K562 (cell line): ENCODE results near the gene DNASE2. TPM values are rescaled to one million over a fixed set of nuclear protein-coding genes. Genes with fewer than 3 reads are reported as not detected.

ENCODE experiments used
- ARNT ChIP-seq, 2 experiments: fragments of 450-650 bp; IDR thresholded peaks; 2 replicates each; pipeline ENCODE4 v1.6.1; 2016; ENCODE audit warnings: mild to moderate bottlenecking in 1 of 2
- CCAR2 ChIP-seq: fragments of 200-400 bp; formaldehyde crosslinking; IDR thresholded peaks from 2 replicates; pipeline ENCODE4 v1.6.1; 2017; ENCODE audit warnings: mild to moderate bottlenecking, low read depth, low read length
- EZH2 ChIP-seq: IDR thresholded peaks from 2 replicates; pipeline ENCODE4 v1.6.1; 2012; ENCODE audit warnings: low read depth, mild to moderate bottlenecking, inconsistent platforms, low read length, borderline replicate concordance
- RCOR1 ChIP-seq, 2 experiments: IDR thresholded peaks; 2 replicates each; pipeline ENCODE4 v1.6.1; 2012; ENCODE audit warnings: low read depth in 2 of 2, low read length in 2 of 2, borderline replicate concordance in 1 of 2, improper control_type of control experiment in 1 of 2
- ZNF24 ChIP-seq: fragments of 450-650 bp; IDR thresholded peaks from 2 replicates; pipeline ENCODE4 v1.6.1; 2016
- ZNF507 ChIP-seq: conservative IDR thresholded peaks from 2 replicates; pipeline ENCODE4 v1.6.1; 2017; ENCODE audit warnings: missing genetic modification characterization, missing compliant biosample characterization
- ZNF583 ChIP-seq: fragments of 250-450 bp; sonication (Bioruptor Pico); IDR thresholded peaks from 2 replicates; pipeline ENCODE4 v1.4.0; 2020
- polyA plus RNA-seq, 8 experiments: library from polyadenylated mRNA; depleted of rRNA in 4 of 8; stranded (reverse) in 5 of 8; unstranded in 3 of 8; fragments of >200 nt; fragmentation: Nextera tagmentation in 2 of 8; fragmentation: Illumina TruSeq in 1 of 8; extraction: Ambion mirVana in 2 of 8; extraction: Trizol in 1 of 8; gene quantifications; 2 replicates each; pipeline versions ENCODE4 v1.2.1 to v1.2.3, GENCODE V29; 2011 to 2014; ENCODE audit warnings: inconsistent platforms in 1 of 8, missing spikeins in 1 of 8
- total RNA-seq, 7 experiments: library from RNA; depleted of rRNA in 6 of 7; stranded (reverse); fragments of >200 nt in 6 of 7; fragmentation: Illumina TruSeq in 2 of 7; extraction: Trizol in 2 of 7; gene quantifications; 2 replicates each; pipeline versions ENCODE4 v1.2.1 to v1.2.3, GENCODE V29; 2011 to 2021; ENCODE audit warnings: low replicate concordance in 1 of 7
- TF ChIP-seq, protein P1 (sequence below), 2 experiments: fragments of 450-650 bp in 1 of 2; sonication (generic) in 1 of 2; formaldehyde crosslinking in 1 of 2; IDR thresholded peaks; 2 replicates each; pipeline versions ENCODE4 v1.7.1 to v1.9.0; 2016 to 2022; ENCODE audit warnings: inconsistent platforms in 1 of 2, mild to moderate bottlenecking in 1 of 2, missing genetic modification reagents in 1 of 2
- TF ChIP-seq, protein P2 (sequence below): sonication (generic); formaldehyde crosslinking; IDR thresholded peaks from 2 replicates; pipeline ENCODE4 v1.8.0; 2022; ENCODE audit warnings: mild to moderate bottlenecking, missing genetic modification reagents
- TF ChIP-seq, protein P3 (sequence below), 2 experiments: IDR thresholded peaks; 2 replicates each; pipeline ENCODE4 v1.6.1; 2012; ENCODE audit warnings: improper control_type of control experiment in 2 of 2, low read depth in 2 of 2, low read length in 2 of 2, borderline replicate concordance in 1 of 2

DNASE2 gene
- total and polyA plus RNA-seq, 9 of the 15 experiments (the other 6 are each of a cell fraction or from before 2014, with no cell fraction given) = 4.4 to 27.0 (median 20.2) TPM

DNA sequence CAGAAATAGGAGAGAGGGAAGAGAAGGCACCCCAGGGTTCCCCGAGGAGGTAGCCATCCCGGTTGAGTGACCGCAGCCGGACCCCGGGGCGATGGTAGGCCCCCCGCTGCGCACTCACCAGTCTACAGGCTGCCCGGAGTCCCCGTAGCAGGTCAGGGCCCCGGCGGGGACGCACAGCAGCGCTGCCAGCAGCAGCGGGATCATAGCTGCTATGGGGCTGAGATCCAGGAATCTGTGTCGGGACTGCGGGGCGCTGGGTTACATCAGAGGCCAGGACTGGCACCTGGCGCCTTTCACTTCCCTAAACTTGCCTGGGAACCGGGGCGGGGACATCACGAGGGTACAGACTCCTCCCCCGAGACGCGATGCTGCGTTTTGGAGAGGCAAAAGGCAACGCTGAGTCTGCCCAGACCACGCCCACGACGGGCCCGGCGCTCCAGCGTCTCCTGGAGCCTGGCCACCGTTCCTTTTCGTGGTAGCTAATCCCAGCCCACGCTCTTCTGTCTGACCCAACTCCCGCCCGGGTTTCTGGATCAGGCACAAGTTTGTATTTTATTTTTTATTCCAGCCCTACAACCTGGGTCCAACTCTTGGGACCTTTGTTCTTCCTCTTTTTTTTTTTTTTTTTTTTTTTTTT, at the start of gene DNASE2 (continued):
- TF ChIP-seq, protein P1, sequence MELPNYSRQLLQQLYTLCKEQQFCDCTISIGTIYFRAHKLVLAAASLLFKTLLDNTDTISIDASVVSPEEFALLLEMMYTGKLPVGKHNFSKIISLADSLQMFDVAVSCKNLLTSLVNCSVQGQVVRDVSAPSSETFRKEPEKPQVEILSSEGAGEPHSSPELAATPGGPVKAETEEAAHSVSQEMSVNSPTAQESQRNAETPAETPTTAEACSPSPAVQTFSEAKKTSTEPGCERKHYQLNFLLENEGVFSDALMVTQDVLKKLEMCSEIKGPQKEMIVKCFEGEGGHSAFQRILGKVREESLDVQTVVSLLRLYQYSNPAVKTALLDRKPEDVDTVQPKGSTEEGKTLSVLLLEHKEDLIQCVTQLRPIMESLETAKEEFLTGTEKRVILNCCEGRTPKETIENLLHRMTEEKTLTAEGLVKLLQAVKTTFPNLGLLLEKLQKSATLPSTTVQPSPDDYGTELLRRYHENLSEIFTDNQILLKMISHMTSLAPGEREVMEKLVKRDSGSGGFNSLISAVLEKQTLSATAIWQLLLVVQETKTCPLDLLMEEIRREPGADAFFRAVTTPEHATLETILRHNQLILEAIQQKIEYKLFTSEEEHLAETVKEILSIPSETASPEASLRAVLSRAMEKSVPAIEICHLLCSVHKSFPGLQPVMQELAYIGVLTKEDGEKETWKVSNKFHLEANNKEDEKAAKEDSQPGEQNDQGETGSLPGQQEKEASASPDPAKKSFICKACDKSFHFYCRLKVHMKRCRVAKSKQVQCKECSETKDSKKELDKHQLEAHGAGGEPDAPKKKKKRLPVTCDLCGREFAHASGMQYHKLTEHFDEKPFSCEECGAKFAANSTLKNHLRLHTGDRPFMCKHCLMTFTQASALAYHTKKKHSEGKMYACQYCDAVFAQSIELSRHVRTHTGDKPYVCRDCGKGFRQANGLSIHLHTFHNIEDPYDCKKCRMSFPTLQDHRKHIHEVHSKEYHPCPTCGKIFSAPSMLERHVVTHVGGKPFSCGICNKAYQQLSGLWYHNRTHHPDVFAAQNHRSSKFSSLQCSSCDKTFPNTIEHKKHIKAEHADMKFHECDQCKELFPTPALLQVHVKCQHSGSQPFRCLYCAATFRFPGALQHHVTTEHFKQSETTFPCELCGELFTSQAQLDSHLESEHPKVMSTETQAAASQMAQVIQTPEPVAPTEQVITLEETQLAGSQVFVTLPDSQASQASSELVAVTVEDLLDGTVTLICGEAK (IDR thresholded peaks at IDR 0.05) = no peak
- TF ChIP-seq, protein P1 (CRISPR knock-in tag; IDR thresholded peaks at IDR 0.05) = no peak
- TF ChIP-seq ZNF24 = no peak
- TF ChIP-seq EZH2 = no peak
- no peak for TF ChIP-seq ZNF583 (CRISPR knock-in tag)
- TF ChIP-seq RCOR1 (IDR thresholded peaks at IDR 0.05; ENCODE audit: borderline replicate concordance in 1 of 2, low read depth in 2 of 2, low read length in 2 of 2) = peak in 1 of 2 experiments; percentile 70; a peak in 2 of 4 replicates
- TF ChIP-seq, protein P2, sequence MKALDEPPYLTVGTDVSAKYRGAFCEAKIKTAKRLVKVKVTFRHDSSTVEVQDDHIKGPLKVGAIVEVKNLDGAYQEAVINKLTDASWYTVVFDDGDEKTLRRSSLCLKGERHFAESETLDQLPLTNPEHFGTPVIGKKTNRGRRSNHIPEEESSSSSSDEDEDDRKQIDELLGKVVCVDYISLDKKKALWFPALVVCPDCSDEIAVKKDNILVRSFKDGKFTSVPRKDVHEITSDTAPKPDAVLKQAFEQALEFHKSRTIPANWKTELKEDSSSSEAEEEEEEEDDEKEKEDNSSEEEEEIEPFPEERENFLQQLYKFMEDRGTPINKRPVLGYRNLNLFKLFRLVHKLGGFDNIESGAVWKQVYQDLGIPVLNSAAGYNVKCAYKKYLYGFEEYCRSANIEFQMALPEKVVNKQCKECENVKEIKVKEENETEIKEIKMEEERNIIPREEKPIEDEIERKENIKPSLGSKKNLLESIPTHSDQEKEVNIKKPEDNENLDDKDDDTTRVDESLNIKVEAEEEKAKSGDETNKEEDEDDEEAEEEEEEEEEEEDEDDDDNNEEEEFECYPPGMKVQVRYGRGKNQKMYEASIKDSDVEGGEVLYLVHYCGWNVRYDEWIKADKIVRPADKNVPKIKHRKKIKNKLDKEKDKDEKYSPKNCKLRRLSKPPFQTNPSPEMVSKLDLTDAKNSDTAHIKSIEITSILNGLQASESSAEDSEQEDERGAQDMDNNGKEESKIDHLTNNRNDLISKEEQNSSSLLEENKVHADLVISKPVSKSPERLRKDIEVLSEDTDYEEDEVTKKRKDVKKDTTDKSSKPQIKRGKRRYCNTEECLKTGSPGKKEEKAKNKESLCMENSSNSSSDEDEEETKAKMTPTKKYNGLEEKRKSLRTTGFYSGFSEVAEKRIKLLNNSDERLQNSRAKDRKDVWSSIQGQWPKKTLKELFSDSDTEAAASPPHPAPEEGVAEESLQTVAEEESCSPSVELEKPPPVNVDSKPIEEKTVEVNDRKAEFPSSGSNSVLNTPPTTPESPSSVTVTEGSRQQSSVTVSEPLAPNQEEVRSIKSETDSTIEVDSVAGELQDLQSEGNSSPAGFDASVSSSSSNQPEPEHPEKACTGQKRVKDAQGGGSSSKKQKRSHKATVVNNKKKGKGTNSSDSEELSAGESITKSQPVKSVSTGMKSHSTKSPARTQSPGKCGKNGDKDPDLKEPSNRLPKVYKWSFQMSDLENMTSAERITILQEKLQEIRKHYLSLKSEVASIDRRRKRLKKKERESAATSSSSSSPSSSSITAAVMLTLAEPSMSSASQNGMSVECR (CRISPR knock-in tag) = no peak; the same call in 1 of the 2 replicates
- TF ChIP-seq ARNT (IDR thresholded peaks at IDR 0.05) = no peak
- TF ChIP-seq ZNF507 (tag) = no peak
- TF ChIP-seq, protein P3, sequence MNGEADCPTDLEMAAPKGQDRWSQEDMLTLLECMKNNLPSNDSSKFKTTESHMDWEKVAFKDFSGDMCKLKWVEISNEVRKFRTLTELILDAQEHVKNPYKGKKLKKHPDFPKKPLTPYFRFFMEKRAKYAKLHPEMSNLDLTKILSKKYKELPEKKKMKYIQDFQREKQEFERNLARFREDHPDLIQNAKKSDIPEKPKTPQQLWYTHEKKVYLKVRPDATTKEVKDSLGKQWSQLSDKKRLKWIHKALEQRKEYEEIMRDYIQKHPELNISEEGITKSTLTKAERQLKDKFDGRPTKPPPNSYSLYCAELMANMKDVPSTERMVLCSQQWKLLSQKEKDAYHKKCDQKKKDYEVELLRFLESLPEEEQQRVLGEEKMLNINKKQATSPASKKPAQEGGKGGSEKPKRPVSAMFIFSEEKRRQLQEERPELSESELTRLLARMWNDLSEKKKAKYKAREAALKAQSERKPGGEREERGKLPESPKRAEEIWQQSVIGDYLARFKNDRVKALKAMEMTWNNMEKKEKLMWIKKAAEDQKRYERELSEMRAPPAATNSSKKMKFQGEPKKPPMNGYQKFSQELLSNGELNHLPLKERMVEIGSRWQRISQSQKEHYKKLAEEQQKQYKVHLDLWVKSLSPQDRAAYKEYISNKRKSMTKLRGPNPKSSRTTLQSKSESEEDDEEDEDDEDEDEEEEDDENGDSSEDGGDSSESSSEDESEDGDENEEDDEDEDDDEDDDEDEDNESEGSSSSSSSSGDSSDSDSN (IDR thresholded peaks at IDR 0.05; ENCODE audit: borderline replicate concordance in 1 of 2, low read depth in 2 of 2, low read length in 2 of 2) = no peak; a peak in 1 of 4 replicates
- no peak for TF ChIP-seq CCAR2
